GM21576 (cell line): Measurements from ENCODE around the gene OR2A5.
"Not testable (repeated sequence)": the region's sequence is repeated elsewhere in the genome, so short reads cannot be mapped to it uniquely, and the experiment has no call there.

ENCODE experiments used
- ATAC-seq: cut with Tn5 transposase; IDR thresholded peaks from one replicate; pipeline ENCODE4 v1.9.1; 2021; ENCODE audit warnings: mild to moderate bottlenecking, moderate library complexity; ENCODE audit not compliant: unreplicated experiment

OR2A5 gene

GRCh38 chr7:144032985-144033709 is 15.6 kb upstream of the OR2A5 start:
- ATAC-seq, result no peak

GRCh38 chr7:144035385-144035784 is 13.4 kb upstream of the OR2A5 start:
- no peak for ATAC-seq

GRCh38 chr7:144036302-144036885 is 12.4 kb upstream of the OR2A5 start:
- ATAC-seq, result no peak

GRCh38 chr7:144037414-144038035 is 11.2 kb upstream of the OR2A5 start:
- no peak for ATAC-seq

- no peak for ATAC-seq
These were observed 9.9 kb upstream of the OR2A5 start for GRCh38 chr7:144038887-144039286.

GRCh38 chr7:144049491-144049890 is 743 bp downstream of the OR2A5 start:
- no peak for ATAC-seq

GRCh38 chr7:144050093-144050492 is 1.3 kb downstream of the OR2A5 start:
- ATAC-seq, result no peak

- not testable (repeated sequence) for ATAC-seq
These were observed 2.1 kb downstream of the OR2A5 start for GRCh38 chr7:144050884-144051283.

GRCh38 chr7:144057954-144058353 is 9.2 kb downstream of the OR2A5 start:
- no peak for ATAC-seq

GRCh38 chr7:144063710-144064109 is 15.0 kb downstream of the OR2A5 start:
- no peak for ATAC-seq

- no peak for ATAC-seq
These were observed 20.8 kb downstream of the OR2A5 start, which contains the start of gene OR2A25 for GRCh38 chr7:144069511-144069910. Gene OR2A25, plus strand, starts transcription at chr7:144069811. Its CDS starts 4,409 bp downstream, at chr7:144074220.

- ATAC-seq, result no peak
These were observed 21.2 kb downstream of the OR2A5 start for GRCh38 chr7:144069953-144070352.

GRCh38 chr7:144074374-144074773 is 25.6 kb downstream of the OR2A5 start:
- ATAC-seq, result no peak

- ATAC-seq, result no peak
These were observed 37.2 kb downstream of the OR2A5 start, which contains the start of gene OR2A12 for GRCh38 chr7:144085978-144086377. Gene OR2A12, plus strand, starts transcription at chr7:144086278. Its CDS starts 8,830 bp downstream, at chr7:144095108.

GRCh38 chr7:144086730-144087129 is 38.0 kb downstream of the OR2A5 start:
- no peak for ATAC-seq

- no peak for ATAC-seq
These were observed 38.5 kb downstream of the OR2A5 start for GRCh38 chr7:144087230-144087629.

GRCh38 chr7:144090667-144091066 is 41.9 kb downstream of the OR2A5 start:
- no peak for ATAC-seq

GRCh38 chr7:144098776-144099175 is 50.0 kb downstream of the OR2A5 start:
- ATAC-seq, result no peak

GRCh38 chr7:144100607-144101006 is 51.9 kb downstream of the OR2A5 start:
- ATAC-seq, result no peak

- no peak for ATAC-seq
These were observed 53.3 kb downstream of the OR2A5 start for GRCh38 chr7:144102041-144102440.

- no peak for ATAC-seq
These were observed 56.5 kb downstream of the OR2A5 start for GRCh38 chr7:144105211-144105610.
